HCT116 (cell line): ENCODE measurements around the gene ST6GALNAC2. TPM values are rescaled to one million over a fixed set of nuclear protein-coding genes. Genes with fewer than 3 reads are reported as not detected.

Experiments used
- ATAC-seq: fragments of 200-7000 bp; cut with Tn5 transposase; 2 replicates; pipeline ENCODE4 v1.9.1; 2020; ENCODE audit warnings: mild to moderate bottlenecking, moderate library complexity
- BruUV-seq: library from RNA; stranded (reverse); fragments of 400-500 nt; replicated peaks from 2 replicates; lab custom pipeline; 2021; lab: Mats Ljungman, UMichigan
- CTCF ChIA-PET: fragments of 300-600 bp; sonication (Branson Sonifier 250); formaldehyde crosslinking; loops from one replicate; lab custom pipeline; 2021; ENCODE audit warnings: antibody characterized with exemption; lab: Charles Lee
- POLR2A ChIA-PET: fragments of 300-600, 350-600 bp; sonication (Branson Sonifier 250); formaldehyde crosslinking; loops from one replicate; lab custom pipeline; 2021; ENCODE audit warnings: antibody characterized with exemption; lab: Charles Lee
- RAD21 ChIA-PET, 2 experiments: fragments of 300-600 bp; sonication (Branson Sonifier 250); formaldehyde crosslinking; loops; one replicate each; lab custom pipeline; 2023; ENCODE audit warnings: low total read pairs in 2 of 2; ENCODE audit not compliant: uncharacterized antibody in 2 of 2, unreplicated experiment in 2 of 2, low non-redundant PET in 1 of 2; lab: Charles Lee
- DNase-seq: peaks from one replicate; pipeline ENCODE4 v3.0.0-alpha.2; 2010; ENCODE audit warnings: low read depth, low spot score
- H2AFZ ChIP-seq: fragments of 200-600 bp; shearing (Covaris generic), sonication (generic); 2 replicates; pipeline ENCODE4 v1.6.1; 2017; ENCODE audit warnings: low read depth, mixed run types, mixed read lengths, antibody characterized with exemption, low read length; ENCODE audit not compliant: poor library complexity, severe bottlenecking
- H3K27ac ChIP-seq: 2 replicates; pipeline ENCODE4 v1.5.1; 2012; ENCODE audit warnings: low read depth, low read length
- H3K27me3 ChIP-seq: fragments of 200-600 bp; sonication (generic); 2 replicates; pipeline ENCODE4 v1.6.1; 2016; ENCODE audit warnings: mixed run types, low read length, mixed read lengths; ENCODE audit not compliant: insufficient read depth
- H3K36me3 ChIP-seq, 2 experiments: fragments of 200-500 bp in 1 of 2; fragments of 200-600 bp in 1 of 2; sonication (Bioruptor generic) in 1 of 2; sonication (generic) in 1 of 2; 2 replicates each; pipeline versions ENCODE4 v1.5.1 to v1.6.1; 2014 to 2016; ENCODE audit warnings: low read length in 2 of 2, inconsistent platforms in 1 of 2, mixed read lengths in 1 of 2, mixed run types in 1 of 2; ENCODE audit not compliant: insufficient read depth in 2 of 2, control insufficient read depth in 1 of 2
- H3K4me1 ChIP-seq, 2 experiments: fragments of 200-600 bp in 1 of 2; sonication (generic) in 1 of 2; 2 replicates each; pipeline versions ENCODE4 v1.5.1 to v1.6.1; 2012 to 2017; ENCODE audit warnings: low read length in 2 of 2, inconsistent platforms in 1 of 2, mild to moderate bottlenecking in 1 of 2, mixed read lengths in 1 of 2, mixed run types in 1 of 2, moderate library complexity in 1 of 2; ENCODE audit not compliant: insufficient read depth in 2 of 2, control insufficient read depth in 1 of 2
- H3K4me2 ChIP-seq: fragments of 200-600 bp; sonication (generic); 2 replicates; pipeline ENCODE4 v1.6.1; 2017; ENCODE audit warnings: mixed run types, low read length, mixed read lengths
- H3K4me3 ChIP-seq, 2 experiments: fragments of 200-600 bp in 1 of 2; sonication (generic) in 1 of 2; replicated peaks in 1 of 2; 2 replicates each; pipeline ENCODE4 v1.5.1; 2011 to 2016; ENCODE audit warnings: low read length in 2 of 2, control low read depth in 1 of 2, low read depth in 1 of 2, mild to moderate bottlenecking in 1 of 2, mixed read lengths in 1 of 2, mixed run types in 1 of 2
- H3K79me2 ChIP-seq: fragments of 200-600 bp; sonication (generic); 2 replicates; pipeline ENCODE4 v1.6.1; 2017; ENCODE audit warnings: mild to moderate bottlenecking, mixed run types, low read length, moderate library complexity, mixed read lengths; ENCODE audit not compliant: insufficient read depth
- H3K9ac ChIP-seq: fragments of 200-600 bp; sonication (generic); 2 replicates; pipeline ENCODE4 v1.6.1; 2016; ENCODE audit warnings: low read length, mixed read lengths
- H3K9me2 ChIP-seq: fragments of 200-600 bp; sonication (generic), shearing (Covaris generic); 2 replicates; pipeline ENCODE4 v1.6.1; 2017; ENCODE audit warnings: mixed run types, mild to moderate bottlenecking, moderate library complexity; ENCODE audit not compliant: insufficient read depth
- H3K9me3 ChIP-seq, 2 experiments: fragments of 200-500 bp in 1 of 2; fragments of 200-600 bp in 1 of 2; sonication (Bioruptor generic) in 1 of 2; sonication (generic) in 1 of 2; 2 replicates each; pipeline ENCODE4 v1.6.1; 2014 to 2017; ENCODE audit warnings: low read length in 2 of 2, mixed read lengths in 2 of 2, inconsistent platforms in 1 of 2, low read depth in 1 of 2, mild to moderate bottlenecking in 1 of 2, mixed run types in 1 of 2, moderate library complexity in 1 of 2; ENCODE audit not compliant: control insufficient read depth in 1 of 2, insufficient read depth in 1 of 2
- H4K20me1 ChIP-seq: fragments of 200-600 bp; sonication (generic), shearing (Covaris generic); 2 replicates; pipeline ENCODE4 v1.6.1; 2017; ENCODE audit warnings: mixed run types, mild to moderate bottlenecking, moderate library complexity; ENCODE audit not compliant: insufficient read depth
- CEBPB ChIP-seq: IDR thresholded peaks from 2 replicates; pipeline ENCODE4 v1.6.1; 2012; ENCODE audit warnings: low read depth
- EGR1 ChIP-seq: IDR thresholded peaks from 2 replicates; pipeline ENCODE4 v1.6.1; 2012; ENCODE audit warnings: low read depth
- EZH2phosphoT487 ChIP-seq: fragments of 200-600 bp; IDR thresholded peaks from 2 replicates; pipeline ENCODE4 v1.6.1; 2018; ENCODE audit warnings: antibody characterized with exemption, borderline replicate concordance
- MAX ChIP-seq: IDR thresholded peaks from 2 replicates; pipeline ENCODE4 v1.6.1; 2012
- POLR2A ChIP-seq: IDR thresholded peaks from 2 replicates; pipeline ENCODE4 v1.7.0; 2011; ENCODE audit warnings: borderline replicate concordance; ENCODE audit not compliant: insufficient read depth, insufficient read length; ENCODE audit errors: extremely low read depth
- POLR2AphosphoS5 ChIP-seq: IDR thresholded peaks from 2 replicates; pipeline ENCODE4 v1.6.1; 2011; ENCODE audit warnings: mild to moderate bottlenecking, low read depth, low read length, moderate library complexity
- REST ChIP-seq: IDR thresholded peaks from 2 replicates; pipeline ENCODE4 v1.6.1; 2012; ENCODE audit warnings: low read depth
- SRF ChIP-seq: IDR thresholded peaks from 2 replicates; pipeline ENCODE4 v1.6.1; 2012; ENCODE audit warnings: low read depth
- YY1 ChIP-seq: IDR thresholded peaks from 2 replicates; pipeline ENCODE4 v1.6.1; 2011; ENCODE audit warnings: low read length, low read depth, moderate library complexity, mild to moderate bottlenecking; ENCODE audit not compliant: insufficient replicate concordance; ENCODE audit errors: extremely low read depth
- ZFX ChIP-seq: fragments of 450-650 bp; IDR thresholded peaks from 2 replicates; pipeline ENCODE4 v1.6.1; 2017
- ZNF274 ChIP-seq: fragments of 200-500 bp; sonication (Bioruptor generic); IDR thresholded peaks from 2 replicates; pipeline ENCODE4 v1.6.1; 2014; ENCODE audit warnings: mild to moderate bottlenecking, low read depth, low read length, inconsistent platforms
- intact Hi-C: fragments of 100-400 bp; cut with micrococcal nuclease; formaldehyde crosslinking; loops from 2 replicates; pipeline ENCODE4 v1.10.0; 2022
- total RNA-seq: library from RNA; stranded (reverse); gene quantifications from one replicate; pipeline ENCODE4 v1.2.1, GENCODE V29; 2021; ENCODE audit not compliant: unreplicated experiment
- TF ChIP-seq, protein P1 (sequence below): IDR thresholded peaks from 2 replicates; pipeline ENCODE4 v1.6.1; 2012
- TF ChIP-seq, protein P2 (sequence below): IDR thresholded peaks from 2 replicates; pipeline ENCODE4 v1.6.1; 2011; ENCODE audit warnings: mild to moderate bottlenecking, low read length, moderate library complexity; ENCODE audit not compliant: insufficient replicate concordance; ENCODE audit errors: extremely low read depth

ST6GALNAC2 gene
- total RNA-seq, 1 experiment from 2014 or later = 14.7 TPM

- Histone ChIP-seq H4K20me1 (no peaks in the 10 kb centered on the region), H3K27ac (no peak overlapping the region), H3K9ac (no peak overlapping the region), H3K9me2 (no peaks in the 10 kb centered on the region), H3K9me3 (no peaks in the 10 kb centered on the region), H3K4me2 (no peak overlapping the region), H3K79me2 (no peaks in the 10 kb centered on the region)
- no peak for ATAC-seq
- no TSS peak for BruUV-seq
- CTCF ChIA-PET = interaction anchor here (2.2 kb wide), 1 partner anchor 13 kb away, joined by 8 read pairs; no protein-coding TSS in a partner anchor
- TF ChIP-seq SRF (no peak), YY1 (no peak), MAX (no peak), EZH2phosphoT487 (no peak), REST (no peak), ZNF274 (no peak), CEBPB (no peak), ZFX (no peak), EGR1 (no peak), POLR2AphosphoS5 (no peak), POLR2A (no peak)
- TF ChIP-seq, protein P1, sequence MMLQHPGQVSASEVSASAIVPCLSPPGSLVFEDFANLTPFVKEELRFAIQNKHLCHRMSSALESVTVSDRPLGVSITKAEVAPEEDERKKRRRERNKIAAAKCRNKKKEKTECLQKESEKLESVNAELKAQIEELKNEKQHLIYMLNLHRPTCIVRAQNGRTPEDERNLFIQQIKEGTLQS = no peak
- TF ChIP-seq, protein P2, sequence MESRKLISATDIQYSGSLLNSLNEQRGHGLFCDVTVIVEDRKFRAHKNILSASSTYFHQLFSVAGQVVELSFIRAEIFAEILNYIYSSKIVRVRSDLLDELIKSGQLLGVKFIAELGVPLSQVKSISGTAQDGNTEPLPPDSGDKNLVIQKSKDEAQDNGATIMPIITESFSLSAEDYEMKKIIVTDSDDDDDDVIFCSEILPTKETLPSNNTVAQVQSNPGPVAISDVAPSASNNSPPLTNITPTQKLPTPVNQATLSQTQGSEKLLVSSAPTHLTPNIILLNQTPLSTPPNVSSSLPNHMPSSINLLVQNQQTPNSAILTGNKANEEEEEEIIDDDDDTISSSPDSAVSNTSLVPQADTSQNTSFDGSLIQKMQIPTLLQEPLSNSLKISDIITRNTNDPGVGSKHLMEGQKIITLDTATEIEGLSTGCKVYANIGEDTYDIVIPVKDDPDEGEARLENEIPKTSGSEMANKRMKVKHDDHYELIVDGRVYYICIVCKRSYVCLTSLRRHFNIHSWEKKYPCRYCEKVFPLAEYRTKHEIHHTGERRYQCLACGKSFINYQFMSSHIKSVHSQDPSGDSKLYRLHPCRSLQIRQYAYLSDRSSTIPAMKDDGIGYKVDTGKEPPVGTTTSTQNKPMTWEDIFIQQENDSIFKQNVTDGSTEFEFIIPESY = no peak
- TF ChIP-seq, all 23 proteins: peak for 0
- no peak for DNase-seq
- Histone ChIP-seq H2AFZ (no peak overlapping the region), H3K4me1 (peaks cover 8 to 16% of the 10 kb centered on the region in 2 experiments), H3K4me3 (no peak overlapping the region), H3K27me3 (no peaks in the 10 kb centered on the region), H3K36me3 (no peaks in the 10 kb centered on the region)
- POLR2A ChIA-PET = interaction anchor here (1.3 kb wide), 1 partner anchor 21 kb away, joined by 4 read pairs; no protein-coding TSS in a partner anchor
- intact Hi-C loops = no loop called here
- RAD21 ChIA-PET = no interaction called here
These were observed 49.0 kb downstream of the ST6GALNAC2 start for GRCh38 chr17:76536511-76537287.
